Testis (tissue), 2 donors: ENCODE results near the gene CENPH.
"Not testable (repeated sequence)": the region's sequence is repeated elsewhere in the genome, so short reads cannot be mapped to it uniquely, and the experiment has no call there.

Source experiments
- CTCF ChIP-seq, 3 experiments: fragments of 450-650 bp in 2 of 3; fragments of 200-600 bp in 1 of 3; sonication (generic) in 1 of 3; IDR thresholded peaks; one replicate each; pipeline ENCODE4 v1.5.1; 2016 to 2019; ENCODE audit warnings: antibody characterized with exemption in 3 of 3, mild to moderate bottlenecking in 2 of 3, moderate library complexity in 1 of 3
- POLR2A ChIP-seq: fragments of 450-650 bp; IDR thresholded peaks from one replicate; pipeline ENCODE4 v1.6.1; 2017; ENCODE audit warnings: antibody characterized with exemption, mild to moderate bottlenecking, moderate library complexity

DNA sequence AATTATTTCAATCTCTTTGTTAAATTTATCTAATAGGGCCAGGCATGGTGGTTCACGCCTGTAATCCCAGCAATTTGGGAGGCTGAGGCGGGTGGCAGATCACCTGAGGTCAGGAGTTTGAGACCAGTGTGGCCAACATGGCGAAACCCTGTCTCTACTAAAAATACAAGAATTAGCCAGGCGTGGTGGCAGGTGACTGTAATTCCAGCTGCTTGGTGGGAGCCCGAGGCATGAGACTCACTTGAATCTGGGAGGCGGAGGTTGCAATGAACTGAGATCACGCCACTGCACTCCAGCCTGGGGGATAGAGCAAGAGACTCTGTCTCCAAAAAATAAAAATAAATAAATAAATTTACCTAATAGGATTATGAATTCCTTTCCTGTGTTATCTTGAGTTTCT is 40.8 kb upstream of the CENPH start:
- not testable (repeated sequence) for TF ChIP-seq CTCF (IDR thresholded peaks at IDR 0.05); POLR2A
